GM12801 (cell line): ENCODE measurements around the gene MAPK12.

Source experiments
- CTCF ChIP-seq: IDR thresholded peaks from one replicate; pipeline ENCODE4 v1.5.1; 2011; ENCODE audit warnings: control low read depth; ENCODE audit not compliant: insufficient read length; ENCODE audit errors: extremely low read depth

Gene MAPK12

GRCh38 chr22:50203288-50203687 is 58.2 kb downstream of the MAPK12 start:
- no peak for TF ChIP-seq CTCF
